ENCODE data around the gene AKAP11. TPM values are rescaled to one million over a fixed set of nuclear protein-coding genes. Genes with fewer than 3 reads are reported as not detected.

Gene AKAP11
- polyA plus RNA-seq, 1 donor from 2014 or later, result 20.9 TPM

DNA sequence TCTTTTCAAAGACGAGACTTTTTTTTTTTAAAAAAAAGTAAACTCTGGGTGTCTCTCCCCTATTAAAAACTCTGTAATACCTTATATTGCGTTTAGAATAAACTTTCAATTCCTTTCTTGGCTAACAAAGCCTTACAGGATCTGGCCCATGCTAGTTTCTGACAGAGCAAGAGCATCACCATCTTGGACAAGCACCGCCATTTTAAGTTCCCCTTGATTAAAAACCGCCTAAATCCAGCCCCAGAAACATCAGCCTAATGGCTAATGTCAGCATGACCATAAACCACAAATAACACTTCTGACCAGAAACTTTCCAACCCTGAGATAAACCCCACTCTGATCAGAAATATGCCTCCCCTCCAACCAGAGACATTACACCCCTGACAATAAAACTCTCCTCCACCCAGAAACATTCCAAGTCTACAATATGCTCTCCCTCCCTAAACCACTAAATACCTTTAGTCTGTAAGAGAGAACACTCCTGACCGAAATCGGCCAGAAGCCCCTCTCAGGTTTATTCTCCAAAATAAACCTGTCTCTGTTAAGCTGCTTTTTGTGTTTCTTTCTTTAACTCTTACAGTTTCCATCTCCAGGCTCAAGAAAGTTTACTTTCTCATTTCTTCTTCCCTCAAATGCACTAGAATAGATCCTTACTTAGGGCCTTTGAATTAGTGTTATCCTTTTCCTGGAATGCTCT lies 1.6 kb upstream of the AKAP11 start:
- no peak for TF ChIP-seq RAD21 (conservative IDR thresholded peaks at IDR 0.05)
- TF ChIP-seq, protein P1, sequence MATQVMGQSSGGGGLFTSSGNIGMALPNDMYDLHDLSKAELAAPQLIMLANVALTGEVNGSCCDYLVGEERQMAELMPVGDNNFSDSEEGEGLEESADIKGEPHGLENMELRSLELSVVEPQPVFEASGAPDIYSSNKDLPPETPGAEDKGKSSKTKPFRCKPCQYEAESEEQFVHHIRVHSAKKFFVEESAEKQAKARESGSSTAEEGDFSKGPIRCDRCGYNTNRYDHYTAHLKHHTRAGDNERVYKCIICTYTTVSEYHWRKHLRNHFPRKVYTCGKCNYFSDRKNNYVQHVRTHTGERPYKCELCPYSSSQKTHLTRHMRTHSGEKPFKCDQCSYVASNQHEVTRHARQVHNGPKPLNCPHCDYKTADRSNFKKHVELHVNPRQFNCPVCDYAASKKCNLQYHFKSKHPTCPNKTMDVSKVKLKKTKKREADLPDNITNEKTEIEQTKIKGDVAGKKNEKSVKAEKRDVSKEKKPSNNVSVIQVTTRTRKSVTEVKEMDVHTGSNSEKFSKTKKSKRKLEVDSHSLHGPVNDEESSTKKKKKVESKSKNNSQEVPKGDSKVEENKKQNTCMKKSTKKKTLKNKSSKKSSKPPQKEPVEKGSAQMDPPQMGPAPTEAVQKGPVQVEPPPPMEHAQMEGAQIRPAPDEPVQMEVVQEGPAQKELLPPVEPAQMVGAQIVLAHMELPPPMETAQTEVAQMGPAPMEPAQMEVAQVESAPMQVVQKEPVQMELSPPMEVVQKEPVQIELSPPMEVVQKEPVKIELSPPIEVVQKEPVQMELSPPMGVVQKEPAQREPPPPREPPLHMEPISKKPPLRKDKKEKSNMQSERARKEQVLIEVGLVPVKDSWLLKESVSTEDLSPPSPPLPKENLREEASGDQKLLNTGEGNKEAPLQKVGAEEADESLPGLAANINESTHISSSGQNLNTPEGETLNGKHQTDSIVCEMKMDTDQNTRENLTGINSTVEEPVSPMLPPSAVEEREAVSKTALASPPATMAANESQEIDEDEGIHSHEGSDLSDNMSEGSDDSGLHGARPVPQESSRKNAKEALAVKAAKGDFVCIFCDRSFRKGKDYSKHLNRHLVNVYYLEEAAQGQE (IDR thresholded peaks at IDR 0.05; ENCODE audit: borderline replicate concordance), result no peak
- no peak for TF ChIP-seq SMC3 (conservative IDR thresholded peaks at IDR 0.05; ENCODE audit: poor library complexity)
- no peak for TF ChIP-seq EZH2 (IDR thresholded peaks at IDR 0.05; ENCODE audit: borderline replicate concordance, insufficient read depth, low read length, poor library complexity, severe bottlenecking)
- TF ChIP-seq MXI1 (conservative IDR thresholded peaks at IDR 0.05; ENCODE audit: poor library complexity, severe bottlenecking), result no peak
- TF ChIP-seq, protein P2, sequence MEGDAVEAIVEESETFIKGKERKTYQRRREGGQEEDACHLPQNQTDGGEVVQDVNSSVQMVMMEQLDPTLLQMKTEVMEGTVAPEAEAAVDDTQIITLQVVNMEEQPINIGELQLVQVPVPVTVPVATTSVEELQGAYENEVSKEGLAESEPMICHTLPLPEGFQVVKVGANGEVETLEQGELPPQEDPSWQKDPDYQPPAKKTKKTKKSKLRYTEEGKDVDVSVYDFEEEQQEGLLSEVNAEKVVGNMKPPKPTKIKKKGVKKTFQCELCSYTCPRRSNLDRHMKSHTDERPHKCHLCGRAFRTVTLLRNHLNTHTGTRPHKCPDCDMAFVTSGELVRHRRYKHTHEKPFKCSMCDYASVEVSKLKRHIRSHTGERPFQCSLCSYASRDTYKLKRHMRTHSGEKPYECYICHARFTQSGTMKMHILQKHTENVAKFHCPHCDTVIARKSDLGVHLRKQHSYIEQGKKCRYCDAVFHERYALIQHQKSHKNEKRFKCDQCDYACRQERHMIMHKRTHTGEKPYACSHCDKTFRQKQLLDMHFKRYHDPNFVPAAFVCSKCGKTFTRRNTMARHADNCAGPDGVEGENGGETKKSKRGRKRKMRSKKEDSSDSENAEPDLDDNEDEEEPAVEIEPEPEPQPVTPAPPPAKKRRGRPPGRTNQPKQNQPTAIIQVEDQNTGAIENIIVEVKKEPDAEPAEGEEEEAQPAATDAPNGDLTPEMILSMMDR (IDR thresholded peaks at IDR 0.05; ENCODE audit: poor library complexity, severe bottlenecking), result no peak
- TF ChIP-seq TAF1 (IDR thresholded peaks at IDR 0.05; ENCODE audit: low read depth), result no peak
- H3K27ac ChIP-seq (ENCODE audit: low read length), result peak overlapping the region; percentile 96

DNA sequence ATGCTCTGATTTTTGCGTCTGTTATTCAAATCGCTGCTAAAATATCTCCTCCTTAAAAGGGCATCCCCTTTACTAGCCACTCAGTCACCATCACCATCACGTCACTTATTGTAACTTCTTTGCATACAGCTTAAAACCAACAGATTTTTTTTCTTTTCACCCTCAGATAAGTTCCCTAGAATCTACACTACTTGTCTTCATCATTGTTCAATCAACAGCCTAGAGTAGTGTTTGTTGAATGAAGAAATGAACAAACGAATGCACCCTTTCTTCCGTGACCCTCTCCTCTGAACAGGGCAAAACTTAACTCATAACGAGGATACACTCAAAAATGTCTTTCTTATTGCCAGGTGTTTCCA lies 1.1 kb upstream of the AKAP11 start:
- Histone ChIP-seq H3K4me2 (ENCODE audit: low read length) (peak overlapping the region; percentile 83), H3K79me2 (replicated peaks; ENCODE audit: insufficient read depth, low read length) (peaks cover 32% of the 10 kb centered on the region), H3K9ac (ENCODE audit: low read length) (peak overlapping the region; percentile 83), H3K36me3 (ENCODE audit: insufficient read depth, low read length) (no peaks in the 10 kb centered on the region), H3K27me3 (ENCODE audit: insufficient read depth, low read depth, low read length) (no peaks in the 10 kb centered on the region), H3K27ac (ENCODE audit: low read length) (peak overlapping the region; percentile 96), H2AFZ (ENCODE audit: low read depth, low read length) (peak overlapping the region; percentile 82), H3K9me2 (ENCODE audit: insufficient read depth, low read length) (no peaks in the 10 kb centered on the region), H4K20me1 (ENCODE audit: insufficient read depth) (no peaks in the 10 kb centered on the region), H3F3A (ENCODE audit: insufficient read depth, low read length, poor library complexity, severe bottlenecking) (no peaks in the 10 kb centered on the region), H3K4me3 (ENCODE audit: low read length) (peak overlapping the region; percentile 94), H3K9me3 (ENCODE audit: low read length) (no peaks in the 10 kb centered on the region)
- TF ChIP-seq RAD21 (conservative IDR thresholded peaks at IDR 0.05) (no peak), MXI1 (conservative IDR thresholded peaks at IDR 0.05; ENCODE audit: poor library complexity, severe bottlenecking) (no peak), POLR2AphosphoS5 (IDR thresholded peaks at IDR 0.05) (no peak), EZH2 (IDR thresholded peaks at IDR 0.05; ENCODE audit: borderline replicate concordance, insufficient read depth, low read length, poor library complexity, severe bottlenecking) (no peak), TAF1 (IDR thresholded peaks at IDR 0.05; ENCODE audit: low read depth) (no peak)
- TF ChIP-seq, protein P2 (IDR thresholded peaks at IDR 0.05; ENCODE audit: poor library complexity, severe bottlenecking), result no peak
- TF ChIP-seq, protein P1 (IDR thresholded peaks at IDR 0.05; ENCODE audit: borderline replicate concordance), result no peak

More for the DNA sequence above, 1.6 kb upstream of the AKAP11 start:
- Histone ChIP-seq H3K36me3 (ENCODE audit: insufficient read depth, low read length) (no peaks in the 10 kb centered on the region), H4K20me1 (ENCODE audit: insufficient read depth) (no peaks in the 10 kb centered on the region), H3K27me3 (ENCODE audit: insufficient read depth, low read depth, low read length) (no peaks in the 10 kb centered on the region), H3K9ac (ENCODE audit: low read length) (no peak overlapping the region), H3K9me2 (ENCODE audit: insufficient read depth, low read length) (no peaks in the 10 kb centered on the region), H3K9me3 (ENCODE audit: low read length) (no peaks in the 10 kb centered on the region), H3K4me3 (ENCODE audit: low read length) (peak overlapping the region; percentile 94), H3K4me2 (ENCODE audit: low read length) (peak overlapping the region; percentile 83), H2AFZ (ENCODE audit: low read depth, low read length) (peak overlapping the region; percentile 82), H3K79me2 (replicated peaks; ENCODE audit: insufficient read depth, low read length) (peaks cover 26% of the 10 kb centered on the region), H3F3A (ENCODE audit: insufficient read depth, low read length, poor library complexity, severe bottlenecking) (no peaks in the 10 kb centered on the region)

Measured in neural cell (in vitro differentiated cells).